GM12878 (cell line): ENCODE measurements around the gene HINT1.

ENCODE experiments used
- ASH2L ChIP-seq: fragments of 300-600, 200-600 bp; sonication (generic); IDR thresholded peaks from 2 replicates; pipeline ENCODE4 v1.6.1; 2017; ENCODE audit warnings: low read depth, mild to moderate bottlenecking, borderline replicate concordance
- EP300 ChIP-seq, 2 experiments: fragments of 150-350 bp in 1 of 2; IDR thresholded peaks; 2 replicates each; pipeline ENCODE4 v1.6.1; 2011 to 2012; ENCODE audit warnings: low read depth in 2 of 2, low read length in 2 of 2, borderline replicate concordance in 1 of 2, improper control_type of control experiment in 1 of 2, inconsistent platforms in 1 of 2; ENCODE audit not compliant: control insufficient read depth in 1 of 2
- NFIC ChIP-seq: IDR thresholded peaks from 2 replicates; pipeline ENCODE4 v1.6.1; 2012; ENCODE audit warnings: low read depth, mild to moderate bottlenecking, inconsistent platforms, low read length, moderate library complexity
- TARDBP ChIP-seq: IDR thresholded peaks from 2 replicates; pipeline ENCODE4 v1.6.1; 2016; ENCODE audit warnings: borderline replicate concordance
- TF ChIP-seq, protein P1 (sequence below): IDR thresholded peaks from 2 replicates; pipeline ENCODE4 v1.6.1; 2011; ENCODE audit warnings: borderline replicate concordance, low read depth, mild to moderate bottlenecking, moderate library complexity, low read length; ENCODE audit not compliant: insufficient read depth, poor library complexity, severe bottlenecking
- TF ChIP-seq, protein P2 (sequence below): IDR thresholded peaks from 2 replicates; pipeline ENCODE4 v1.6.1; 2011; ENCODE audit warnings: mild to moderate bottlenecking, low read depth, low read length, moderate library complexity; ENCODE audit not compliant: insufficient replicate concordance
- TF ChIP-seq, protein P3 (sequence below), 3 experiments: IDR thresholded peaks in 2 of 3; conservative IDR thresholded peaks in 1 of 3; 2 replicates each; pipeline ENCODE4 v1.5.1; 2011; ENCODE audit warnings: low read depth in 3 of 3, low read length in 3 of 3, mild to moderate bottlenecking in 3 of 3, control low read depth in 2 of 3, moderate library complexity in 2 of 3, inconsistent platforms in 1 of 3, mixed read lengths in 1 of 3; ENCODE audit not compliant: control insufficient read depth in 2 of 3, insufficient read depth in 1 of 3; ENCODE audit errors: extremely low read depth in 1 of 3
- TF ChIP-seq, protein P4 (sequence below): fragments of 450-650 bp; IDR thresholded peaks from 2 replicates; pipeline ENCODE4 v1.6.1; 2016; ENCODE audit warnings: mild to moderate bottlenecking

DNA sequence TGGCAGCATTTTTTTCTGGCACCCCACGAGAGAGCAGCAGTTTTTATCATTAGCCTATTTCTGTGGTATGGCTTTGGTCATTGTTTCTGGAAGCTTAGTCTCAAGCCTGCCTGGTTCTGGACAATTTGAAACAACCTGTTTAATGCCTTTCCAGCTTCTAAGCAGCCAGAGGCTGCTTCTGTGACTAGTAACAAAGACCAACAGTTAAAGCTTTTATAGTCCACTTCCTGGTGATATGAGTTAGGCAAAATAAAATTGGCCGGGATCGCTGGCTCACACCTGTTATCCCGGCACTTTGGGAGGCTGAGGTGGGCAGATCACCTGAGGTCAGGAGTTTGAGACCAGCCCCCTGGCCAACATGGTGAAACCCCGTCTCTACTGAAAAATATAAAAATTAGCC, 29.7 kb upstream of the HINT1 start:
- TF ChIP-seq, protein P1, sequence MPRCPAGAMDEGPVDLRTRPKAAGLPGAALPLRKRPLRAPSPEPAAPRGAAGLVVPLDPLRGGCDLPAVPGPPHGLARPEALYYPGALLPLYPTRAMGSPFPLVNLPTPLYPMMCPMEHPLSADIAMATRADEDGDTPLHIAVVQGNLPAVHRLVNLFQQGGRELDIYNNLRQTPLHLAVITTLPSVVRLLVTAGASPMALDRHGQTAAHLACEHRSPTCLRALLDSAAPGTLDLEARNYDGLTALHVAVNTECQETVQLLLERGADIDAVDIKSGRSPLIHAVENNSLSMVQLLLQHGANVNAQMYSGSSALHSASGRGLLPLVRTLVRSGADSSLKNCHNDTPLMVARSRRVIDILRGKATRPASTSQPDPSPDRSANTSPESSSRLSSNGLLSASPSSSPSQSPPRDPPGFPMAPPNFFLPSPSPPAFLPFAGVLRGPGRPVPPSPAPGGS, result no peak
- no peak for TF ChIP-seq ASH2L
- TF ChIP-seq, protein P2, sequence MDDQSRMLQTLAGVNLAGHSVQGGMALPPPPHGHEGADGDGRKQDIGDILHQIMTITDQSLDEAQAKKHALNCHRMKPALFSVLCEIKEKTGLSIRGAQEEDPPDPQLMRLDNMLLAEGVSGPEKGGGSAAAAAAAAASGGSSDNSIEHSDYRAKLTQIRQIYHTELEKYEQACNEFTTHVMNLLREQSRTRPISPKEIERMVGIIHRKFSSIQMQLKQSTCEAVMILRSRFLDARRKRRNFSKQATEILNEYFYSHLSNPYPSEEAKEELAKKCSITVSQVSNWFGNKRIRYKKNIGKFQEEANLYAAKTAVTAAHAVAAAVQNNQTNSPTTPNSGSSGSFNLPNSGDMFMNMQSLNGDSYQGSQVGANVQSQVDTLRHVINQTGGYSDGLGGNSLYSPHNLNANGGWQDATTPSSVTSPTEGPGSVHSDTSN, result no peak
- TF ChIP-seq EP300 (IDR thresholded peaks at IDR 0.05; ENCODE audit: borderline replicate concordance in 1 of 2, control insufficient read depth in 1 of 2, low read depth in 2 of 2, low read length in 2 of 2), result no peak
- TF ChIP-seq, protein P3, sequence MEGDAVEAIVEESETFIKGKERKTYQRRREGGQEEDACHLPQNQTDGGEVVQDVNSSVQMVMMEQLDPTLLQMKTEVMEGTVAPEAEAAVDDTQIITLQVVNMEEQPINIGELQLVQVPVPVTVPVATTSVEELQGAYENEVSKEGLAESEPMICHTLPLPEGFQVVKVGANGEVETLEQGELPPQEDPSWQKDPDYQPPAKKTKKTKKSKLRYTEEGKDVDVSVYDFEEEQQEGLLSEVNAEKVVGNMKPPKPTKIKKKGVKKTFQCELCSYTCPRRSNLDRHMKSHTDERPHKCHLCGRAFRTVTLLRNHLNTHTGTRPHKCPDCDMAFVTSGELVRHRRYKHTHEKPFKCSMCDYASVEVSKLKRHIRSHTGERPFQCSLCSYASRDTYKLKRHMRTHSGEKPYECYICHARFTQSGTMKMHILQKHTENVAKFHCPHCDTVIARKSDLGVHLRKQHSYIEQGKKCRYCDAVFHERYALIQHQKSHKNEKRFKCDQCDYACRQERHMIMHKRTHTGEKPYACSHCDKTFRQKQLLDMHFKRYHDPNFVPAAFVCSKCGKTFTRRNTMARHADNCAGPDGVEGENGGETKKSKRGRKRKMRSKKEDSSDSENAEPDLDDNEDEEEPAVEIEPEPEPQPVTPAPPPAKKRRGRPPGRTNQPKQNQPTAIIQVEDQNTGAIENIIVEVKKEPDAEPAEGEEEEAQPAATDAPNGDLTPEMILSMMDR (IDR thresholded peaks at IDR 0.05 in 2 of 3, conservative IDR thresholded peaks at IDR 0.05 in 1 of 3; ENCODE audit: control insufficient read depth in 2 of 3, extremely low read depth in 1 of 3, insufficient read depth in 1 of 3, low read depth in 3 of 3, low read length in 3 of 3), result no peak
- no peak for TF ChIP-seq TARDBP
- no peak for TF ChIP-seq NFIC
- TF ChIP-seq, protein P4, sequence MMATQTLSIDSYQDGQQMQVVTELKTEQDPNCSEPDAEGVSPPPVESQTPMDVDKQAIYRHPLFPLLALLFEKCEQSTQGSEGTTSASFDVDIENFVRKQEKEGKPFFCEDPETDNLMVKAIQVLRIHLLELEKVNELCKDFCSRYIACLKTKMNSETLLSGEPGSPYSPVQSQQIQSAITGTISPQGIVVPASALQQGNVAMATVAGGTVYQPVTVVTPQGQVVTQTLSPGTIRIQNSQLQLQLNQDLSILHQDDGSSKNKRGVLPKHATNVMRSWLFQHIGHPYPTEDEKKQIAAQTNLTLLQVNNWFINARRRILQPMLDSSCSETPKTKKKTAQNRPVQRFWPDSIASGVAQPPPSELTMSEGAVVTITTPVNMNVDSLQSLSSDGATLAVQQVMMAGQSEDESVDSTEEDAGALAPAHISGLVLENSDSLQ, result no peak
